GM10266 (cell line): ENCODE measurements around the gene WDFY3.

Source experiments
- DNase-seq: peaks from one replicate; pipeline ENCODE4 v3.0.0; 2012; ENCODE audit errors: extremely low spot score
- TF ChIP-seq, protein P1 (sequence below): IDR thresholded peaks from 2 replicates; pipeline ENCODE4 v1.5.1; 2012; ENCODE audit warnings: mild to moderate bottlenecking, low read depth; ENCODE audit not compliant: control insufficient read depth, insufficient read depth; ENCODE audit errors: missing control alignments

Gene WDFY3

GRCh38 chr4:84727491-84727890 is 239.0 kb downstream of the WDFY3 start:
- no peak for DNase-seq
- TF ChIP-seq, protein P1, sequence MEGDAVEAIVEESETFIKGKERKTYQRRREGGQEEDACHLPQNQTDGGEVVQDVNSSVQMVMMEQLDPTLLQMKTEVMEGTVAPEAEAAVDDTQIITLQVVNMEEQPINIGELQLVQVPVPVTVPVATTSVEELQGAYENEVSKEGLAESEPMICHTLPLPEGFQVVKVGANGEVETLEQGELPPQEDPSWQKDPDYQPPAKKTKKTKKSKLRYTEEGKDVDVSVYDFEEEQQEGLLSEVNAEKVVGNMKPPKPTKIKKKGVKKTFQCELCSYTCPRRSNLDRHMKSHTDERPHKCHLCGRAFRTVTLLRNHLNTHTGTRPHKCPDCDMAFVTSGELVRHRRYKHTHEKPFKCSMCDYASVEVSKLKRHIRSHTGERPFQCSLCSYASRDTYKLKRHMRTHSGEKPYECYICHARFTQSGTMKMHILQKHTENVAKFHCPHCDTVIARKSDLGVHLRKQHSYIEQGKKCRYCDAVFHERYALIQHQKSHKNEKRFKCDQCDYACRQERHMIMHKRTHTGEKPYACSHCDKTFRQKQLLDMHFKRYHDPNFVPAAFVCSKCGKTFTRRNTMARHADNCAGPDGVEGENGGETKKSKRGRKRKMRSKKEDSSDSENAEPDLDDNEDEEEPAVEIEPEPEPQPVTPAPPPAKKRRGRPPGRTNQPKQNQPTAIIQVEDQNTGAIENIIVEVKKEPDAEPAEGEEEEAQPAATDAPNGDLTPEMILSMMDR, result no peak

DNA sequence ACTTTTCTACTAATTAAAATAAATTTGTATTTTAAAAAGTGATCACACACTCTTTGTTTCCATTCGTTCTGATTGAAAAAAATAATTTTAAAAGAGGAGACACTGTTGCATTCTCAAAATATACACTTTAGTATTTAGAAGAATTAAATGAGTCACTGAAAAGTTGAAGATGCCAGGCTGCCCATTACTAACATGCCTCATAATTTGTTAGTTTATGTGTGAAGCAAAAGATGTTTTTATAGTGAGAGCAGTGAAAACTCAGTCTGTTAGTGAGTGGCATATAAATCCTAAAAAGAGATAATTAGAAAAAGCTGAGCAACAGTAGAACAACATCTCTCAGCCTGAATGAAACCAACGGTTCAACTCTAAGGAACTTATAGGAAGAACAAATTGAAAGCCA is 240.1 kb downstream of the WDFY3 start:
- TF ChIP-seq, protein P1, result no peak
- no peak for DNase-seq

DNA sequence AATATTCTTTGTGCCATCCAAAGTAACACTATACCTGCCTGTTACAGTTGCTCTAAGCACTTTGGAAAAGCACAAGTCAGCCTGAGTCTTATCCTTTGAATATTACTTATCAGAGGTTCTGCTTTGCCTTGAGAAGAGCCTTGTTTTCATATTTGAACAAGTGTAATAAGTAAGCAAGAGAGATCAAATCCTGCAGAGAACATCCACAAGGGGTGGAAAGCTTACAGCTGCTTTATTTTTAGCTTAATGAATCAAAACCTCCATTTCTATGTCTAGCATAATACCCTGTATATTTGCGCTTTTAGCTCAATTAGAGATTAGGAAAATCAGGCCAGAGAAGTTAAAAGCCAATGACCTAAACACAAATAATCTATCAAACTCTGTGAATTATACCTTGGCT is 243.8 kb downstream of the WDFY3 start:
- TF ChIP-seq, protein P1, result no peak
- no peak for DNase-seq

- TF ChIP-seq, protein P1, result no peak
- no peak for DNase-seq
Measured at GRCh38 chr4:84719115-84719514, 247.4 kb downstream of the WDFY3 start.

GRCh38 chr4:84718699-84719098 is 247.8 kb downstream of the WDFY3 start:
- TF ChIP-seq, protein P1, result no peak

GRCh38 chr4:84710548-84710947 is 255.9 kb downstream of the WDFY3 start:
- TF ChIP-seq, protein P1, result no peak
- DNase-seq, result no peak

More at GRCh38 chr4:84718699-84719098, 247.8 kb downstream of the WDFY3 start:
- no peak for DNase-seq

GRCh38 chr4:84708406-84709135 is 257.9 kb downstream of the WDFY3 start:
- DNase-seq, result no peak
- TF ChIP-seq, protein P1, result no peak
